Fibroblast of pulmonary artery (primary cell): ENCODE data around the gene ANKRD13A.

Source experiments
- DNase-seq: peaks from one replicate; pipeline ENCODE4 v3.0.0-alpha.2; 2010; ENCODE audit warnings: low read depth
- H3K4me3 ChIP-seq: replicated peaks from 2 replicates; pipeline ENCODE4 v1.5.1; 2011; ENCODE audit warnings: low read depth, mild to moderate bottlenecking, control low read depth, low read length, moderate library complexity
- TF ChIP-seq, protein P1 (sequence below): IDR thresholded peaks from 2 replicates; pipeline ENCODE4 v1.5.1; 2011; ENCODE audit warnings: mild to moderate bottlenecking, control low read depth, low read length, inconsistent platforms; ENCODE audit errors: missing control alignments

Gene ANKRD13A

DNA sequence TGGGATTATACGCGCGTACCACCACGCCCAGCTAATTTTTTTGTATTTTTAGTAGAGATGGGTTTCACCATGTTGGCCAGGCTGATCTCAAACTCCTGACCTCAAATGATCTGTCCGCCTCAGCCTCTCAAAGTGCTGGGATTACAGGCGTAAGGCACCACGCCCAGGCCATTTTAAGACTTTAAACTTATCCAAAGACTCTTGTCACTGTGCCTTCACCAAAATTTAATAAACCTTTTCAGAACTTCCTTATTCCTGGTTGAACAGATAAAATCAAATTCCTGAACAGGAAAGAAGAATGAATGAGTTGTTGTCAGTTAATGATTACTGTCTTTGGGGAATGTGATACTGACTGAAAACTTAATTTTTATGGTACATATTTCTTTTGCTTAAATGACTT, 40.9 kb upstream of the ANKRD13A start:
- TF ChIP-seq, protein P1, sequence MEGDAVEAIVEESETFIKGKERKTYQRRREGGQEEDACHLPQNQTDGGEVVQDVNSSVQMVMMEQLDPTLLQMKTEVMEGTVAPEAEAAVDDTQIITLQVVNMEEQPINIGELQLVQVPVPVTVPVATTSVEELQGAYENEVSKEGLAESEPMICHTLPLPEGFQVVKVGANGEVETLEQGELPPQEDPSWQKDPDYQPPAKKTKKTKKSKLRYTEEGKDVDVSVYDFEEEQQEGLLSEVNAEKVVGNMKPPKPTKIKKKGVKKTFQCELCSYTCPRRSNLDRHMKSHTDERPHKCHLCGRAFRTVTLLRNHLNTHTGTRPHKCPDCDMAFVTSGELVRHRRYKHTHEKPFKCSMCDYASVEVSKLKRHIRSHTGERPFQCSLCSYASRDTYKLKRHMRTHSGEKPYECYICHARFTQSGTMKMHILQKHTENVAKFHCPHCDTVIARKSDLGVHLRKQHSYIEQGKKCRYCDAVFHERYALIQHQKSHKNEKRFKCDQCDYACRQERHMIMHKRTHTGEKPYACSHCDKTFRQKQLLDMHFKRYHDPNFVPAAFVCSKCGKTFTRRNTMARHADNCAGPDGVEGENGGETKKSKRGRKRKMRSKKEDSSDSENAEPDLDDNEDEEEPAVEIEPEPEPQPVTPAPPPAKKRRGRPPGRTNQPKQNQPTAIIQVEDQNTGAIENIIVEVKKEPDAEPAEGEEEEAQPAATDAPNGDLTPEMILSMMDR = no peak
- DNase-seq = no peak
- H3K4me3 ChIP-seq = no peak overlapping the region

DNA sequence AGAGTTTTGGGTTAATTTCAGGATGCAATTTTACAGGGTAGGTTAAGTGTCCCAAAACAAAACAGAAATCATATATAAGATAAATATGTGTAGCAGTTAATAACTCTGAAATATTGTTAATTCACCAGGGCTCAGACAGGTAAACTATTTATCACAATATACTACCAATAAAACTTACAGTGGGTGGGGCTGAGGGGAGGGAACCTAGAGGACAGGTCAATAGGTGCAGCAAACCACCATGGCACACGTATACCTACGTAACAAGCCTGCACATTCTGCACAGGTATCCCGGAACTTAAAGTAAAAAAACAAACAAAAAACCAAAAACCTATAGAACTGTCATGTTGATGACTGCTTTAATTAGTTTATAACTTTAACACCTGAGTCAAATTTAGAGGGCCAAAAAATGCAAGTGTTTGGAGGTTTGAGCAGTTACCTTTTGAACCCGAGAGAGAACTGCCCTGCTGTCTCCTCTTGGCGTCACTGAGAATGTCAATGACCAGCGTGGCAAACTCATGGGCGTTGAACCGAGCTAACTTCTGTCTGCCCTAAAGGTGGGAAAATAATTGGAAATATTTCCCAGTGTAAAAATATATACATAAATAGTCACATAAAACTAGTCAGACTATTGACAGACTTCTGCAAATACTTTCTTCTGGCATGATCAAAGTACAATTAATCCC, 39.7 kb upstream of the ANKRD13A start:
- DNase-seq = no peak
- TF ChIP-seq, protein P1 = no peak
- no peak overlapping the region for H3K4me3 ChIP-seq

DNA sequence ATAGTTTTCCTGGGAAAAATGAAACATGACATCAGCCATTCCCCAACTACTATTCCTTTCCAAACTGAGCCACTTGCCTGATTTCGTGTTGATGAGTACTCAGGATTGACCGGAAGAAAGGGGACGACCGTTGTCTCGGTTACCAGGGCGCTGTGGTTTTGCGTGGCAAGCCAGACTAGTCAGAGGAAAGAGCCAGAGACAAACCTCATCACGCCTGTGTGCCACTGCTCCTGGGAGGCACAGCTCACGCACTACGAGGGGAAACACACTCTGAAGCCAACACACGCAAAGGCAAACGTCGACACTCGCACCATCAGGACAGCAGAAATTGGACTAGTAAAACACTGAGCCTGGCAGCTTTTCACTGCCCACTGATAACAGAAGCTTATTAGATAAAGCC, 38.0 kb upstream of the ANKRD13A start:
- DNase-seq = no peak
- no peak overlapping the region for H3K4me3 ChIP-seq
- TF ChIP-seq, protein P1 = no peak

DNA sequence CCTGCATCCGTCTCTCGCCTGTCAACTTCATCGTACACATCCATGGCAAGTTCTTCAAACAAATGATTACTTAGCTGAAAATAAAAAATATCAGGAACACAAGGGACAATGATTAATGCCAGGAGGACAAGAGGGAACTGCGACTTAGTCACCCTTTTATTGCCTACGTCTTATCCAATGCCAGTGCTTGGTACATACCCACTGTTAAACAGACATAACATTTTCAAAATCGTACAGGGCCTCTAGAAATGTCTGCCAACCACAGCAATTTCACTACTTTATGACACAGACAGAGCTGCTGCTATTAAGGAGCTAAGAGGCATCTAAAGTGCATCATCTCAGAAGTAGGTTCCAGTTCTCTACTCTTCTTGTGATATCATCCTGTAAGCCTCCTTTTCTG, 37.6 kb upstream of the ANKRD13A start:
- TF ChIP-seq, protein P1 = no peak

DNA sequence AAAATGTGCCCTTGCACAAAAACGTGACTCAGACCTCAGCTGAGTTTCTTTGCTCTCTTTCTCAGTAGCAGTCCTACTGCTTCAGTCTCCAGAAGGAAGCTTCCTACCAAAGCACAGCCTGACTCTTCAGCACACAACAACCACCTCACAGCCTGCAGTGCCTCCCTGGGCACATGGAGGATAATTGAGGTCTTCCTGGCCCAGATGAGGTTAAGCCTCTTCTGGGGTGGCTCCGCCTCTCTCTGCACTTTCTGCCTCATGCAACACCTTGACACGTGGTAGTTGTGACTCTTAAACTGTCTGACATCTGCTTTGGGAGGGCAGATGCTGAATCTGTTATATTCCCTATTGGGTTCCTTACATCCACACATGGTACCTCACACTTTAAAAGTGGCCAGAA, 36.8 kb upstream of the ANKRD13A start:
- TF ChIP-seq, protein P1 = no peak
- H3K4me3 ChIP-seq = no peak overlapping the region
- DNase-seq = no peak

More for the DNA sequence above, 37.6 kb upstream of the ANKRD13A start:
- no peak overlapping the region for H3K4me3 ChIP-seq
- no peak for DNase-seq

DNA sequence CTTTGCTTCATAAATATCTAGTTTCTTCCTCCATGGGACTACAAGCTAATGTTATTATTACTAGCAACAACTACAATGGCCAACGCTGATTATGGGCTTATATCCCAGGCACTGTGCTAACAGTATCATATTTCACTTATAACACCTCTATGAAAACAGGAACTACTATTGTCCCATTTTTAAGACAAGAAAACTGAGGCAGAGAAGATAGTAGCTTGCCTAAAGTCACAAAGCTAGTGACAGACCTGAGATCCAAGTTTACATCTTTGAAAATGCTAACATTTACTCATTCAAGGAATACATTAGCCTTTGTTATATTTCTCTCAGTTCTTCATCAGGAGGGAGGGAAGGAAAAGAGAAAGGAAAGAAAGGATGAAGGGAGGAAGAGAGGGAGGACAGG, 35.9 kb upstream of the ANKRD13A start:
- no peak overlapping the region for H3K4me3 ChIP-seq
- TF ChIP-seq, protein P1 = no peak
- DNase-seq = no peak
